Lung (tissue), 12 donors: ENCODE measurements around the gene TMEM107. TPM values are rescaled to one million over a fixed set of nuclear protein-coding genes. Genes with fewer than 3 reads are reported as not detected.

Experiments used
- ATAC-seq: fragments of 200-7000 bp; cut with Tn5 transposase; one replicate; pipeline ENCODE4 v1.9.1; 2020; ENCODE audit warnings: moderate number of reproducible peaks; ENCODE audit not compliant: insufficient read depth, low FRiP score
- DNase-seq, 3 donors: peaks; one replicate each; pipeline ENCODE4 v3.0.0-alpha.2; 2013 to 2017
- H3K27ac ChIP-seq, 2 donors: one replicate each; pipeline ENCODE4 v1.5.1; 2013; ENCODE audit warnings: mild to moderate bottlenecking in 2 of 2, moderate library complexity in 2 of 2, control low read depth in 1 of 2, inconsistent platforms in 1 of 2, low read depth in 1 of 2, low read length in 1 of 2
- H3K27me3 ChIP-seq, 3 donors: one replicate each; pipeline ENCODE4 v1.5.1; 2013; ENCODE audit warnings: low read length in 2 of 3; ENCODE audit not compliant: control insufficient read depth in 3 of 3, insufficient read depth in 3 of 3
- H3K36me3 ChIP-seq, 4 donors: one replicate each; pipeline ENCODE4 v1.5.1; 2013; ENCODE audit warnings: low read length in 4 of 4, mild to moderate bottlenecking in 1 of 4, moderate library complexity in 1 of 4; ENCODE audit not compliant: control insufficient read depth in 4 of 4, insufficient read depth in 4 of 4
- H3K4me1 ChIP-seq, 5 donors: one replicate each; pipeline ENCODE4 v1.5.1; 2013; ENCODE audit warnings: low read length in 5 of 5, mild to moderate bottlenecking in 2 of 5, moderate library complexity in 1 of 5; ENCODE audit not compliant: control insufficient read depth in 5 of 5, insufficient read depth in 5 of 5
- H3K4me3 ChIP-seq: one replicate; pipeline ENCODE4 v1.5.1; 2013; ENCODE audit warnings: mild to moderate bottlenecking, control low read depth, moderate library complexity
- H3K9ac ChIP-seq, 2 donors: one replicate each; pipeline ENCODE4 v1.5.1; 2013; ENCODE audit warnings: low read length in 2 of 2, control low read depth in 1 of 2; ENCODE audit not compliant: insufficient read depth in 1 of 2
- H3K9me3 ChIP-seq, 4 donors: one replicate each; pipeline ENCODE4 v1.5.1; 2013; ENCODE audit warnings: low read length in 3 of 4, mild to moderate bottlenecking in 1 of 4, moderate library complexity in 1 of 4; ENCODE audit not compliant: control insufficient read depth in 4 of 4, insufficient read depth in 3 of 4
- CTCF ChIP-seq: IDR thresholded peaks from 2 replicates; pipeline ENCODE4 v1.5.1; 2012; ENCODE audit warnings: mild to moderate bottlenecking; ENCODE audit errors: control extremely low read depth, extremely low read depth
- WGBS, 2 donors: extraction: QIAGEN DNeasy Blood & Tissue Kit; methylation state at CpG; one replicate each; pipeline ENCODE4 v1.1.7; 2013; 5-methylcytosine and 5-hydroxymethylcytosine counted together
- polyA plus RNA-seq, 2 donors: library from polyadenylated mRNA; stranded (reverse); fragments of 200-250 nt; gene quantifications; one replicate each; pipeline ENCODE4 v1.2.1, GENCODE V29; 2013
- total RNA-seq, 2 donors: library from RNA; depleted of rRNA in 1 of 2; stranded (reverse); fragments of >200 nt in 1 of 2; gene quantifications; one replicate each; pipeline ENCODE4 v1.2.1, GENCODE V29; 2014 to 2021
- donor health status: control.
- donor health status: control.
- donor health status: Bipolar disorder and iron deficiency.
- donor health status: healthy.
- donor health status: DM: yes; HTN: yes; CAD: no.

Gene TMEM107
- total and polyA plus RNA-seq, 4 donors: 13.2 to 33.1 (median 21.7) TPM

GRCh38 chr17:8142887-8143580 lies 33.1 kb downstream of the TMEM107 start:
- no peak for TF ChIP-seq CTCF
- Histone ChIP-seq H3K4me3 (no peak overlapping the region), H3K9me3 (no peaks in the 10 kb centered on the region), H3K4me1 (peaks cover 0 to 4% (median 2%) of the 10 kb centered on the region in 5 donors), H3K36me3 (peaks cover 35 to 79% (median 57%) of the 10 kb centered on the region in 4 donors), H3K27ac (no peak overlapping the region), H3K27me3 (no peaks in the 10 kb centered on the region), H3K9ac (no peak overlapping the region)
- ATAC-seq (no peak), DNase-seq (no peak)
- 87 to 94% methylated on average over 14 to 15 of the region's 15 CpGs for WGBS, 2 donors

- peaks cover 0 to 11% (median 2%) of the 10 kb centered on the region in 5 donors for H3K4me1 ChIP-seq
- DNase-seq: no peak
- H3K27ac ChIP-seq: peak overlapping the region in 1 of 2 donors; percentile 25
- no peak overlapping the region for H3K4me3 ChIP-seq
- no peaks in the 10 kb centered on the region for H3K9me3 ChIP-seq
- H3K9ac ChIP-seq: no peak overlapping the region
- no peak for ATAC-seq
- no peak for TF ChIP-seq CTCF
- no peaks in the 10 kb centered on the region for H3K27me3 ChIP-seq
- 91 to 94% methylated on average over 23 of the region's 23 CpGs for WGBS, 2 donors
- H3K36me3 ChIP-seq: peaks cover 28 to 72% (median 52%) of the 10 kb centered on the region in 4 donors
These were observed 33.9 kb downstream of the TMEM107 start for GRCh38 chr17:8142158-8142886.

- Histone ChIP-seq H3K36me3 (peaks cover 22 to 66% (median 47%) of the 10 kb centered on the region in 4 donors), H3K9me3 (no peaks in the 10 kb centered on the region), H3K27me3 (no peaks in the 10 kb centered on the region), H3K27ac (peak overlapping the region in 1 of 2 donors; percentile 25), H3K9ac (no peak overlapping the region), H3K4me3 (no peak overlapping the region), H3K4me1 (peaks cover 0 to 11% (median 2%) of the 10 kb centered on the region in 5 donors)
- WGBS, 2 donors: 92 to 96% methylated on average over 11 of the region's 11 CpGs
- ATAC-seq: no peak
- TF ChIP-seq CTCF: no peak
- no peak for DNase-seq
These were observed 34.4 kb downstream of the TMEM107 start for GRCh38 chr17:8141741-8142140.
